ENCODE measurements around the gene ALB.

The ALB gene

DNA sequence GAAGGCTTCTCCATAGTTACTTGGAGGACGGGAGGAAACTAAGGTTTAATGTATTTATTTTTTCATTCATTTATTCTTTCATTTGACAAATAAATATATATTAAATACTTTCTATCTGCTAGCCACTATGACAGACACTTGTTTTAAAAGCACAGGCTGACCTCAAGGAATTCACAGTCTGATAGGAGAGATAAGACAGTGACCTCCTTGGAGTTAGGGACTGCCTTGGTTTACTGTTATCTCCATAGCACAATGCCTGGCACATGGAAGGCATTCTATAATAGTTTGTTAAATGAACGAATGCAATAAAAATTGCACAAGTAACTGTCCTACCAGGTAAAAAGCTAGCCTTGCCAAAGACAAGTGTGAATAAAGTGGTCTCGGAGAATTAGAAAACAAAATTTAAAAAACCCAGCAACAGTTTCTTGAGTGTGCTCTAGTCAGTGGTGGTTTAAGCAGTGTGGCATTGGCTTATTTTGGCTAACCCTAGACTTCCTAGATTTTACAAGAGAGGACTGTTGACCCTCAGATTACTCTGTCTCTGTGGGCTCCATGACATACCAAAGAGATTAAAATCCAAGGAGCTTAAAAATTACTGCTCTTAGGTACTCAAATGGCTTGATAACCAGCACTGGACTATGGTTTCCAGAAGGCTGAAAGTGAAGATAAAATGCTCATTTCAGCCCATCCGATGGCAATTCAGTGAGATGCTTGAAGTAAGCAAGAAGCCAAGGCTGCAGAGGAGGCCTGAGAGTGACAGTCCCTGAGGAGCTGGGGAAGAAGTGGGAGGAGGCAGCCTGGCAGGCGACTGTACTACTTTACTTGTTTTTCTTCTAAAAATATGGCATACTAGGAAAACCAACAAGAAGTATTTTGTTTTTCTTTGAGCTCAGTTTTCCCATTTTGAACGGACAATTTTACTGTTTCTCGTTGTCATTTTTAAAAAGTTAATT lies 41.6 kb downstream of the ALB start:
- H3K4me3 ChIP-seq (ENCODE audit: control insufficient read depth, low read depth, low read length) = no peak overlapping the region
- TF ChIP-seq, protein P1, sequence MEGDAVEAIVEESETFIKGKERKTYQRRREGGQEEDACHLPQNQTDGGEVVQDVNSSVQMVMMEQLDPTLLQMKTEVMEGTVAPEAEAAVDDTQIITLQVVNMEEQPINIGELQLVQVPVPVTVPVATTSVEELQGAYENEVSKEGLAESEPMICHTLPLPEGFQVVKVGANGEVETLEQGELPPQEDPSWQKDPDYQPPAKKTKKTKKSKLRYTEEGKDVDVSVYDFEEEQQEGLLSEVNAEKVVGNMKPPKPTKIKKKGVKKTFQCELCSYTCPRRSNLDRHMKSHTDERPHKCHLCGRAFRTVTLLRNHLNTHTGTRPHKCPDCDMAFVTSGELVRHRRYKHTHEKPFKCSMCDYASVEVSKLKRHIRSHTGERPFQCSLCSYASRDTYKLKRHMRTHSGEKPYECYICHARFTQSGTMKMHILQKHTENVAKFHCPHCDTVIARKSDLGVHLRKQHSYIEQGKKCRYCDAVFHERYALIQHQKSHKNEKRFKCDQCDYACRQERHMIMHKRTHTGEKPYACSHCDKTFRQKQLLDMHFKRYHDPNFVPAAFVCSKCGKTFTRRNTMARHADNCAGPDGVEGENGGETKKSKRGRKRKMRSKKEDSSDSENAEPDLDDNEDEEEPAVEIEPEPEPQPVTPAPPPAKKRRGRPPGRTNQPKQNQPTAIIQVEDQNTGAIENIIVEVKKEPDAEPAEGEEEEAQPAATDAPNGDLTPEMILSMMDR (IDR thresholded peaks at IDR 0.05; ENCODE audit: control insufficient read depth, insufficient read depth, low read depth, low read length, missing control alignments) = no peak
- no peak for DNase-seq (ENCODE audit: low read depth)

DNA sequence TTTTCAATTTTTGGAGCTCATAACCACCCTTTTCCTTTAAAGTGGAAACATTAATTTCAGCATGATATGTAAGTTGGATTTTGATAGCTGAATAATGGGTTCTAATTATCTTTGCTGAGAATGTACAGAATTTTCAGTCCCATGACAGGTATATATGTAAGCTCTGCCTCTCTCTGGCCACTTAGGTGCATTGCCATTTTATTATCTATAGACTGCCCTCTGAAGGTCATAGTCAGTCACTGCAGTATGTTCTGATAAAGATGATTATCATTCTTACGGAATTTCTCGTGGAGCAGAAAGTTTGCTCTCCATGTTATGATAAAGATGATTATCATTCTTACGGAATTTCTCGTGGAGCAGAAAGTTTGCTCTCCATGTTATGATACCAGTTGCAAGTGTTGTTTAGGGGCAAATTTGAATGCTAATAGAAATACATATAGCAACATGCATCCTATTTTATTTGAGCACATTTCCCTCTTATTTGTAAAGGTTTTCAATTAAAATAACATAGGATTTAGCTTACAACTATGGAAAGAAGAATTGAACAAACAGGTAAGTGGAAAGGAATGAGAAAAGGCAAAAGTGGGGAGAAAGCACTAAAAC lies 42.4 kb downstream of the ALB start:
- DNase-seq (ENCODE audit: low read depth) = no peak
- H3K4me3 ChIP-seq (ENCODE audit: control insufficient read depth, low read depth, low read length) = no peak overlapping the region
- TF ChIP-seq, protein P1 (IDR thresholded peaks at IDR 0.05; ENCODE audit: control insufficient read depth, insufficient read depth, low read depth, low read length, missing control alignments) = peak; percentile 64

DNA sequence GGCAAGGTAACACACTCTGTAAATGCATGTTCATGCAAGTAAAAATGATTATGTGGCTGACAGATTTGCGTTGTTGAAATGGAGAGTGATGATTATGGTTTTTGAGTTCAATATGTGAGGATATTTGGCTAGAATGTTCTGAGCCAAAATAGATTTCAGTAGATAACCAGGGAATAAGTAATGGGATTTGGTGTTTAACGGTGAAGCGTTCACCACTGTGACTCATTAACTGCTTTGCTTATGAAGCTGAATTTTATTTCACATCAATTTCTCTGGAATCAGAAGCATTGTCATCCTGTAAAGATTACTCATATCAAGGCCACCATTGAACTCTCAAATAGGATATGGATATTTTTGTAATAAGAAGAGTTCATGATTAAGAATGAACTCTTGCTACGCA lies 43.6 kb downstream of the ALB start:
- TF ChIP-seq, protein P1 (IDR thresholded peaks at IDR 0.05; ENCODE audit: control insufficient read depth, insufficient read depth, low read depth, low read length, missing control alignments) = no peak
- H3K4me3 ChIP-seq (ENCODE audit: control insufficient read depth, low read depth, low read length) = no peak overlapping the region

DNA sequence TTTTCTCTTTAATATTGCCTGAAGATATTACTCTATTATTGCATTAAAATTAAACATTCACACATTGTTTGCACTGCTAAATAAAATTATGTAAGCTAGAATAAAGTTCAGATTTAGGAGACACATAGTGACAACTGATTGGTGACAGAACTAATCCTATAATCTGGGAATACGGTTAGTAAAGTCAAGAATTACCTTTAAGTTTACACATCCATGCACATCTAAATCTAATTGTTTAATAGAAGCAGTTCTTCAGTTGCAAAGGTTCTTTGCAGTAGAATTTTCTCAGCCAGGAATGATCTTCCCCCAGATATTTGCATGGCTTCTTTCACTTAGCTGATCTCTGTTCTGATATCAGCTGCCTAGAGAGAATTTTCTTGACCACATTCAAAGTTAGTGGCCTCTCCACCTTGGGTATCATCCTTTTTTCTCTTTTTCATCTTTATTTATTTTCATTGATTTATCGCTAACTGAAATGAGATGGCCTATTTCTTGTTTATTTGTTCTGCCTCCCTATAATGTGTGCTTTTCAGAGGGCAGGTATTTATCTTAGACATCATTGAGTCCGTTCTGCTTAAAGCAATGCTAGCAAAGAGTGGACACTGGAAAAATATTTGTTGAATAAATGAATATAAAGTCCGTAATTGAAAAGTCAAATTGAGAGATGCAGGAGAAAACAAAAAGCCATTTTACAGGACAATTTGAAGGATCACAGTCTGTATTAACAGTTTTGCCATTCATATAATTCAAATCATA lies 44.5 kb downstream of the ALB start:
- TF ChIP-seq, protein P1 (IDR thresholded peaks at IDR 0.05; ENCODE audit: control insufficient read depth, insufficient read depth, low read depth, low read length, missing control alignments) = no peak
- DNase-seq (ENCODE audit: low read depth) = no peak
- H3K4me3 ChIP-seq (ENCODE audit: control insufficient read depth, low read depth, low read length) = no peak overlapping the region

More for the DNA sequence above, 43.6 kb downstream of the ALB start:
- DNase-seq (ENCODE audit: low read depth) = no peak

DNA sequence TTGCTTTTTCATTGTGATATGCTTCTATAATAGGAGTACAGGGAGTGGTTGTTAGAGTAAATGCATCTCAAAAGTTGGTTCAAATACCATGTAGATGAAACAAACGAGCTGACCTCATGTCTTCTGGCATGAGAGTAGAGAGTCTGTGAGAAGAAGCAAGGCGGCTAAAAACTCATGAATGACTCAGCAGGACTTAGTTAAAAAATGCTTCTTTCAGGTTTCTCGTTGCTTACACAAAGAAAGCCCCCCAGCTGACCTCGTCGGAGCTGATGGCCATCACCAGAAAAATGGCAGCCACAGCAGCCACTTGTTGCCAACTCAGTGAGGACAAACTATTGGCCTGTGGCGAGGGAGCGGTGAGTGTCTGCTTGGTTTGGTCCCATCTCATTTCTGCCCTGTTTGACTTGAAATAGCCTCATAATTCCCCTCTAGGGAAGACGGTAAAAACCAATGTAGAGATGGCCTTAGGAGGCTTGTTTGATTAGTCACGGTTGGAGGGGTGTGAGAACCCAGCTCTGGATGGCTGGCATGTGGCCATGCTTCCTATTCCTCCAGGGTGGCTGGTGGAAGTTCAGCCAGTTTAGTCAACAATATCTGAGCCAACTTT lies 46.4 kb downstream of the ALB start:
- no peak overlapping the region for H3K4me3 ChIP-seq (ENCODE audit: control insufficient read depth, low read depth, low read length)
- TF ChIP-seq, protein P1 (IDR thresholded peaks at IDR 0.05; ENCODE audit: control insufficient read depth, insufficient read depth, low read depth, low read length, missing control alignments) = no peak
- peak; percentile 63 for DNase-seq (ENCODE audit: low read depth)

DNA sequence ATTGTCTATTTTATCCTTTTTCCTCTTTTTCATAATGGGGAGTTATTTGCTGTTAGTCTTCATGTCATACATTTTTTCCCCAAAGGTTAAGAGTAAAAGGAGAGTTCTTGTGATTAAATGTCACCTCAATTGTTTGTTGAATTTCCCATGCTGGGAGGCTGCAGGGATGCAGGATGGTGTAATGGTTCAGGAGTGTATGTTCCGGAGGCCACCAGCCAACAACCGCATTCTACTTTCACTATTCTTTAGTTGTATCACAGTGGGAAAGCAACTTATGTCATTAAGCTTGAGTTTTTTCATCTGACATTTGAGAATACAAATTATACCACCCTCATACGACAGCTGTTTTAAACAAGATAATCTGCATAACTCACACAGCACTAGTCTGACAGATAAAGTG lies 47.3 kb downstream of the ALB start:
- no peak overlapping the region for H3K4me3 ChIP-seq (ENCODE audit: control insufficient read depth, low read depth, low read length)
- TF ChIP-seq, protein P1 (IDR thresholded peaks at IDR 0.05; ENCODE audit: control insufficient read depth, insufficient read depth, low read depth, low read length, missing control alignments) = no peak
- DNase-seq (ENCODE audit: low read depth) = no peak

Measured in AG09309 (cell line).